Measurements from ENCODE around the gene ZMYND11. TPM values are rescaled to one million over a fixed set of nuclear protein-coding genes. Genes with fewer than 3 reads are reported as not detected.

The ZMYND11 gene
- total RNA-seq, 1 donor from 2014 or later, result 41.6 TPM

GRCh38 chr10:90161-90560, 45.1 kb upstream of the ZMYND11 start:
- no peaks in the 10 kb centered on the region for H3K9me3 Mint-ChIP-seq (ENCODE audit: unreplicated experiment)
- H3K4me1 Mint-ChIP-seq (ENCODE audit: unreplicated experiment), result no peaks in the 10 kb centered on the region
- no peak for TF ChIP-seq CTCF (IDR thresholded peaks at IDR 0.05; ENCODE audit: unreplicated experiment)
- H3K4me3 Mint-ChIP-seq (ENCODE audit: unreplicated experiment), result no peak overlapping the region
- H3K36me3 Mint-ChIP-seq (ENCODE audit: low read depth, unreplicated experiment), result no peaks in the 10 kb centered on the region
- DNase-seq (ENCODE audit: low spot score), result no peak
- no peak overlapping the region for H3K27ac Mint-ChIP-seq (ENCODE audit: unreplicated experiment)
- H3K27me3 Mint-ChIP-seq (ENCODE audit: unreplicated experiment), result peaks cover 6% of the 10 kb centered on the region

DNA sequence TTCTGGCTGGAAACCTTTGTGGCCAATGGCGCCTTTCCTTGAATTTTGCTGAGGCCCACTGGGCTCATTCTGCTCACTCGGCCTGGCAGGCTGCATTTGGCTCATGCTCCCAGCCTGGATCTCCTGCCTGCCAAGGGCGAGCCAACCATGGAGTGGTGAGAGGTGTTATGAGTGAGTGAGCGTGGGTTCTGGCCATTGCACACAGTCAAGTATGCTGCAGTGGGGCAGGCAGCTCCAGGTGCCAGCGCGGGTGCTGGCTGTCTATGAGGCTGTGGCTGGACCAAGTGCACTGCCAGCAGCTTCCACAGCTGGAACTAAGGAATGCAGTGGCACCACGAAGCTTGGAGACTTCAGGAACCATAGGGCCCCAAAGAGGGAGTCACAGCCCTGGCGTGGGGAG, 43.9 kb upstream of the ZMYND11 start:
- Mint-ChIP-seq H3K27ac (ENCODE audit: unreplicated experiment) (no peak overlapping the region), H3K4me3 (ENCODE audit: unreplicated experiment) (no peak overlapping the region), H3K36me3 (ENCODE audit: low read depth, unreplicated experiment) (peaks cover 3% of the 10 kb centered on the region), H3K27me3 (ENCODE audit: unreplicated experiment) (peaks cover 4% of the 10 kb centered on the region), H3K4me1 (ENCODE audit: unreplicated experiment) (no peaks in the 10 kb centered on the region), H3K9me3 (ENCODE audit: unreplicated experiment) (no peaks in the 10 kb centered on the region)
- TF ChIP-seq CTCF (IDR thresholded peaks at IDR 0.05; ENCODE audit: unreplicated experiment), result no peak
- no peak for DNase-seq (ENCODE audit: low spot score)

- no peak for DNase-seq (ENCODE audit: low spot score)
- Mint-ChIP-seq H3K36me3 (ENCODE audit: low read depth, unreplicated experiment) (peaks cover 7% of the 10 kb centered on the region), H3K27ac (ENCODE audit: unreplicated experiment) (no peak overlapping the region), H3K4me3 (ENCODE audit: unreplicated experiment) (no peak overlapping the region), H3K9me3 (ENCODE audit: unreplicated experiment) (peaks cover 4% of the 10 kb centered on the region), H3K4me1 (ENCODE audit: unreplicated experiment) (no peaks in the 10 kb centered on the region), H3K27me3 (ENCODE audit: unreplicated experiment) (peaks cover 3% of the 10 kb centered on the region)
- no peak for TF ChIP-seq CTCF (IDR thresholded peaks at IDR 0.05; ENCODE audit: unreplicated experiment)
Observed at GRCh38 chr10:92153-92552, 43.1 kb upstream of the ZMYND11 start.

DNA sequence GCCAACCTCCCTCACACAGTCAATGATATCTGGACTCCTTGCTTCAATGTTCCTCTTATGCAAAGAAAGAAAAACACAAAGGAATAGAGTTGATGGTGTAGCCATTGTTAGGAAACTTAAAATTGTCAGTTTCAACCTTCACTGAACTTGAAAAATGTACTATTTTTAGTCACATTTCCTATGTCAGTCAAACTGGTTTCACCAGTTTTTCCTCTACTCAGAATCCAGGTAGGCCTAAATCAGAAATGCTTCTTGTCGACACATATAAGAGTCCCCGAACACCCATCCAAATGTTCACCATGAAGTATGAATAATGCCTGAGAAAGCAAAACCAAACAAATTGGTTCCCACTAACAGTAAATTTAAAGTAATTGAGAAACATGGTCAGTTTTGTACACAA, 42.4 kb upstream of the ZMYND11 start:
- Mint-ChIP-seq H3K4me1 (ENCODE audit: unreplicated experiment) (no peaks in the 10 kb centered on the region), H3K36me3 (ENCODE audit: low read depth, unreplicated experiment) (peaks cover 9% of the 10 kb centered on the region), H3K4me3 (ENCODE audit: unreplicated experiment) (no peak overlapping the region), H3K9me3 (ENCODE audit: unreplicated experiment) (peaks cover 7% of the 10 kb centered on the region), H3K27ac (ENCODE audit: unreplicated experiment) (no peak overlapping the region), H3K27me3 (ENCODE audit: unreplicated experiment) (peaks cover 3% of the 10 kb centered on the region)
- no peak for TF ChIP-seq CTCF (IDR thresholded peaks at IDR 0.05; ENCODE audit: unreplicated experiment)
- no peak for DNase-seq (ENCODE audit: low spot score)

DNA sequence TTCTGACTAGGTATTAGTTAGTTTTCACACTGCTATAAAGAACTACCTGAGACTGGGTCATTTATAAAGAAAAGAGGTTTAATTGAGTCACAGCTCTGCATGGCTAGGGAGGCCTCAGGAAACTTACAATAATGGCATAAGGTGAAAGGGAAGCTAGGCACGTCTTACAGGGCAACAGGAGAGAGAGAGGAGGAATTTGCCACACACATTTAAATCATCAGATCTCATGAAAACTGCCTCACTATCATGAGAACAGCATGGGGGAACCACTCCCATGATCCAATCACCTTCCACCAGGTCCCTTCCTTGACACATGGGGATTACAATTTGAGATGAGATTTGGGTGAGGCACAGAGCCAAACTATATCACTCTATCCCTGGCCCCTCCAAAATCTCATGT, 40.6 kb upstream of the ZMYND11 start:
- H3K36me3 Mint-ChIP-seq (ENCODE audit: low read depth, unreplicated experiment), result peaks cover 9% of the 10 kb centered on the region
- TF ChIP-seq CTCF (IDR thresholded peaks at IDR 0.05; ENCODE audit: unreplicated experiment), result no peak
- H3K4me3 Mint-ChIP-seq (ENCODE audit: unreplicated experiment), result no peak overlapping the region
- H3K4me1 Mint-ChIP-seq (ENCODE audit: unreplicated experiment), result no peaks in the 10 kb centered on the region
- no peak overlapping the region for H3K27ac Mint-ChIP-seq (ENCODE audit: unreplicated experiment)
- H3K27me3 Mint-ChIP-seq (ENCODE audit: unreplicated experiment), result peaks cover 9% of the 10 kb centered on the region
- H3K9me3 Mint-ChIP-seq (ENCODE audit: unreplicated experiment), result peaks cover 13% of the 10 kb centered on the region
- no peak for DNase-seq (ENCODE audit: low spot score)

All from endothelial cell (in vitro differentiated cells).